Forelimb muscle (tissue), 1 donor: ENCODE data around the gene MMP20. TPM values are rescaled to one million over a fixed set of nuclear protein-coding genes. Genes with fewer than 3 reads are reported as not detected.

ENCODE experiments used
- DNase-seq: peaks from one replicate; pipeline ENCODE4 v3.0.0-alpha.2; 2013; ENCODE audit warnings: low read depth
- polyA plus RNA-seq: library from polyadenylated mRNA; unstranded; fragments of 120-200 nt; gene quantifications from one replicate; pipeline ENCODE4 v1.2.1, GENCODE V29; 2013; ENCODE audit not compliant: insufficient read length

The MMP20 gene
- polyA plus RNA-seq, 1 donor: not detected

- DNase-seq: no peak
These were observed 2.9 kb downstream of the MMP20 start for GRCh38 chr11:102622258-102622657.

- no peak for DNase-seq
These were observed 4.1 kb downstream of the MMP20 start for GRCh38 chr11:102620818-102621561.

GRCh38 chr11:102620179-102620578 lies 5.0 kb downstream of the MMP20 start:
- no peak for DNase-seq

DNA sequence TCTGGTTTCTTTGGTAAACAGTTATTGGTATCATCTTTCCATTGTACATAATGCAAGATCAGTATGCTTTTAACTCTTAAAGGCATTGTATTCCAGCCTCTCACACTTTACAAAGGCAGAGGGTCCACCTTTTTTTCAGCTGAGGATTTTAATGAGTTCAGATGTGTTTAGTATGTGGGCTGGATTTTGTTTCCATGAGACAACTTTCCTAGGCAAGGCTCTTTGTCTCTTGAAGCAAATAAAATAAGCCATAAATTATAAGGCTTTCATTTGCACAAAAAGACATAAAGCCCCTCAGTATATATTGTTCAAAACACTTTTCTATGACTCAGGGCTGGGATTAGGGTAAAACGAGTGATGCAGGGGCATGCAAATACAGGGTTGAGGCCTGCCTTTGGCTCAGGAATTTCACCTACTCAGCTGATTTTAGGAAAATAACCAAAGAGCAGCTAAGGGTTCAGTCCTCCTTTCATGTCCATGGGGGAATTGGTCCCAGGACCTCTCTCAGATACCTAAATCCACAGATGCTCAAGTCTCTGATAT lies 7.6 kb downstream of the MMP20 start:
- DNase-seq: no peak

GRCh38 chr11:102615894-102616432 lies 9.2 kb downstream of the MMP20 start:
- no peak for DNase-seq

DNA sequence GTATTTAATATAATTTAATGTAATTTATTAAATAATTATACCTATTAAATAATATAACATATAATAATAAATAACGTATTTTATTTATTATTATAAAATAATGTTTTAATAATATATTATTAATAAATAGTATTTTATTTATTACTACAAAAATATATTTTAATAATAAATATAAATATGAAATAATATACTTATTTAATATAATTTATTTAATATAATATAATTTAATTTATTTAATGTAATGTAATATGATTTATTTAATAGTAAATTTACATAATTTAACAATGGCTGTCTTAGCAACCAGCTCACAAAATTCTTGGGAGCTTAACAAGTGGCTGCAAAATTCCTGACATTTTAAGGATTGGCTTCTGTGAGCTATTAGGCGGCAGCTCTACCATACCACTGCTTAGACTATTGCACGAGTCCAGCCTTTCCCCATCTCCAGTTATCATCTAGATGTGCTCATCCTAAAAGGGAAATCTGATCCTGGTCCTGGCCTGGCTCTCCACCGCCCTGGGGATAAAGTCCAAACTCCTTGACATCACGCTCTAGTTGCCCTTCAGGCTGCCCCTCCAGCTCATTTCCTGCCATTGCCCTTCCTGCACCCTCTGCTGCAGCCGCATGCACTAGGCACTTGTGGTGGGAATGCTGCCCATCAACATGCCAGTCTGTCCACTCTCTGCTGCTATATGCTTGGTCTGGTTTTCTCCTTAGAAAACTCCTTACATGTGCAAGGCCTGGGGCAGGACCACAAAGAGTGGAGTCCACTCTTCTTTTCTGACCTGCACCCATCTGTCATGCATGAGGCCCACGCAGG lies 9.8 kb downstream of the MMP20 start:
- DNase-seq: no peak

DNA sequence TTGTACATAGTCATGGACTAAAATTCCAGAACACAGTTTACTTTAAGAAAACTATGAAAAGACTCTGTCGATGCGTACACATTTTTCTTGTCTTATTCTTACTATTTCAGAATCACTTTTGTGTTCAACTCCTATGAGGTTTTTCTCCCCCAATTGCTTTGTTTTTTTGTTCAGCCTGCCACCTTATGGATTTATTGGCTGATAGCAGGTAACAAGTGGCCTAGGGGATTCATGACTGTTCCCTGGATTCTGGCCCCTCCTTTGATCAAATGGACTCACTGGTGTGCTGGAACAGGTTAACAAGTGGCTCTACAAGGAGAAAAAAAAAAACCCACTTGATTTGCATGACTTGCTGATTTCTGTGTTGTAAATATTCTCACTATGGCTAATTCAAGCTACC lies 10.6 kb downstream of the MMP20 start:
- DNase-seq: no peak

DNA sequence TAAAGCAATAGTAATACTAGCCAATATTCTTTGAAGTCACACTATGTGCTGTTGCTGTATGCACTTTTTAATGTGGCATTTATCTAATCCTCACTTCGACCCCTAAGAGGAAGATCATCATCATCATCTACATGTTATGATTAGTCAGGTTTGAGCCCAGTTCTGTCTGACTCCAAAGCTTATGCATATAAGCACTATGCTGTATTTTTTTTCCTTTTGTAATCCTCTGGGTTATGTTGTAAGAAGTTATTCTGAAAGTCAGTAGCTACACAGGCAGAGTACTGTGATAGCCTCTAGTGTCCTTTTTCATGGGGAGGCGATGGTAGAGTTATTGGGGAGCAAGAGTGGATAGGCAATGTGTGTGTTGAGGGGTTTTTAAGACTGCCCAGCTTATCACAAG lies 11.1 kb downstream of the MMP20 start:
- DNase-seq: no peak

DNA sequence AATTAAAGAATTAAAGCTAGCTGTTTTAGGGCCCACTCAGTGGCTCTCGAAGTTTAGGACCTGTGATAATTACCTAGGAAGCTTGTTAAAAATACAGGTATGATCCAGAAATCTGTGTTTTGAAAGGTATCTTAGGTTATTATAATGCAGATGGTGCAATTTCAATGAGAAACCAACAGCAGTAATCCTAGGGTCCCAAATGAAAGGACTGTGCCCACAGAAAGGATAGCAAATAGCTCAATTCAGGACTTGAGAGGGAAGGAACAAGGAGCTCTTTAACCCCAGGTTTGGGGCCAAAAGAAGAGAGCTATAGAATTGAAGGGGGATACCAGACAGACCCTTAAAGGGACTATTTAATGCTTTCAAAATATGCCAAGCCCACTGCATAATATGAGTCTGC lies 11.7 kb downstream of the MMP20 start:
- no peak for DNase-seq

DNA sequence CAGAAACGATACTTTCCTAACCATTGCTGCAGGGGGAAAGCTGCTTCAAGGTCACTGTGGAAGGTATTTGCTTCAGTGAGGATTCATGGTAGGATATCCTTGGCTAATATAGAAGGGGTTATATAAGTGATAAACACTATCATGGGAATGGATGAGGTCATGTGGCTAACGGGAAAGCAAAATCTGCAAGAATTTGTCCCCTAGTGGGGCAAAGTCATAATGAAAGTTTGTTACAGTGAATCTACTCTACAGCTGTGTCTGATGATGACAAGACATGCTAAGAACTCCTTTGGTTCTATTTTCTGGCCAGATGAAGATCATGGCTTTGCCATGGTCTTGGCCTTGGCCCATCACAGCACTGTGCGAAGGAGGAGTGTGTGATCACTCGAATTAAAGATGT lies 13.8 kb downstream of the MMP20 start:
- no peak for DNase-seq

- no peak for DNase-seq
These were observed 14.9 kb downstream of the MMP20 start for GRCh38 chr11:102610200-102610599.

DNA sequence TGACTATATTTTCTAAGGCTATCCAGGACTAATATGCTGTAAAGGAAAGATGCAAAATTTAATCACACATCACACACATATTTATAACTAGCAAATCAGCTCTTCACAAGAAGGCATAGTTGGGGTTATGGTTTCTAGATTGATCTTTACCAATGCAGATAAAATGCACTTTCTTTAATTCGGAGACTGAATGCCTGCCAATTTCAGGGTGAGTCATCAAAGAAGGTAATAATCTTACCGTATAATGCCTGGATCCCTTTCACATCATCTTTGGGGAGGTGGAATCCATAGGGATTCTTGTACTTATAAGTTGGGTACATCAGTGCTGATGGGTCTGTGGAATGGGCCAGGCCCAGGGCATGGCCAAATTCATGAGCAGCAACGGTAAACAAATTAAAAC lies 16.4 kb downstream of the MMP20 start:
- no peak for DNase-seq

DNA sequence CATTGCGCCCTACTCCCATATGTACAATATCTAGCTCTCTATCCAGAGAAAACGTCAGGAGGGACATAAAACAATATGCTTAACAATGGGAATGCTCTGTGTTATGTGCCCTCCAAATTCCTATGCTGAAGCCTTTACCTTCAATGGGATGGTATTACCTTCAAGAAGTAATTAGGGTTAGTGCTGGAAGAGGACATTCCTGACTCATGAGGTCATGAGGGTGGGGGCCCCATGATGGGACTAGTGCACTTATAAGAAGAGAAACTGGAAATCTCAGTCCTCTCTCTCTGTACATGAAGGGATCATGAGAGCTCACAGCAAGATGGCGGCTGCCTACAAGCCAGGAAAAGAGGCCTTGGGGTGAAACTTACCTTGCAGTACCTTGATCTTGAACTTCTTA lies 20.3 kb downstream of the MMP20 start:
- DNase-seq: no peak

DNA sequence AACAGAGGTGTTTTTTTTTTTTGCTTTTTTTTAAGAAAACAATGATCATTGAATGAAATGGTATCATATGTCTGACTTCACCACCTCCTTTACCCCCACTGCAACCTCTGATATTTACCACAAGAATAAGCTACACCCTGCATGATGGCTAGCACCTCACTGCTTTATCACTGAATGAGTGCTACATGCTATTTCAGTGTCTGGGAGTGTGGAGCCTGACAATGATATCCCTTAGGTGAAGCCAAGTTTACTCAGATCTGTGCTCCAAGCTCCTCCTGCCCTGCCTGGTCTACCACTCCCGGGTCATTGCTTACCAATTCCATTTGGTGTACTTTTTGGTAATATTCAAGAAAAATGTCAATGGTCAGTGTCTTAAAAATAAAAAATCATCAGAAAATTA lies 21.1 kb downstream of the MMP20 start:
- no peak for DNase-seq

DNA sequence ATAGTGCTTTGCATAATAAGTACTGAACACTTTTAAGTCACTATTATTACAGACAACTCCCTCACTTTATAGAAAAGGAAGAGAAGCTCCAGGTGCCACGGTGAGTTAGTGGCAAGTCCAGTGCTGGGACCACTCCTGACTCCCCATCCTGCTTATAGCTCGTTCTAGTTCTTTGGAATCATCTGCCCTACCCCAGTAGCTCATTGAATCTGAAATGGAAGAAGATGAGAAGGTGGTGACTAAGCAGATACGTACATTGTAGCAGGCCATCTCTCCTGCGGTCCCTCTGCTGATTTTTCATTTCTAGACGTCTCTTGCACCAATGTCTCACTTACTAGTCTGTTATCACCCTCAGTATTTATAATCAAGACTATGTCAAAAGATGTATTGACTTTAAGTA lies 21.6 kb downstream of the MMP20 start:
- DNase-seq: no peak

DNA sequence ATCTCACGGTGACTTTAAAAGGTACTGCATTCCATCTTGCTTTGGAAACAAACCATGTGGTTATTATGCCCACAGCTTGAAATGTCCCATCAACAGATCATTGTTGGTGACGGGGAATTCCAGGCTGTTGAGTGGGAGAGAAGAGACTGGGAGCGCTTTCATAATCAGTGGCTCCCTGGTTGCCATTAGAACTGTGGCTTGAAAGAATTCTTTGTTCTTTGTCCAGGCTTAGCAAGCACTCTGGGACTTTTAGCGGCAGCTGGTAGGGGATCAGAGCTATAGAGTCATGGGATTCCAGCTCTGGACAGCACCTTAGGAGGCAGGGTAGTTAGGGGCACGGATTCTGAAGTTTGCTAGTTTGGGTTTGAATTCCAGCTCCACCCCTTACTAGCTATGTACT lies 22.0 kb downstream of the MMP20 start:
- DNase-seq: no peak

DNA sequence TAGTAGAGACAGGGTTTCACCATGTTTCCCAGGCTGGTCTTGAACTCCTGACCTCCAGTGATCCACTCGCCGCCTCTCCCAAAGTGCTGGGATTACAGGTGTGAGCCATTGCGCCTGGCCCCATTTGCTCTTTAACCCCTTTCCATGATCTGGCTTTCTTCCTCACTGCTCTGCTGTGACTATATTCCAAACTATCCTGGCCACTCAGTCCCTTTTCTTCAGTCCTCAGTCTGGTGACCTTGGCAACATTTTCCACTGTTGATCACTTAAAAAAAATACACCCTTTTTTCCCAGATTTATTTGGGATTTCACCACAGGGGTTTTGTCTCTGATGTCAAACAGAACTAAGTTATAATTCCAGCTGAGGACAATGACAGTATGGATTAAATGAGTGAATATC lies 24.5 kb downstream of the MMP20 start:
- DNase-seq: no peak

DNA sequence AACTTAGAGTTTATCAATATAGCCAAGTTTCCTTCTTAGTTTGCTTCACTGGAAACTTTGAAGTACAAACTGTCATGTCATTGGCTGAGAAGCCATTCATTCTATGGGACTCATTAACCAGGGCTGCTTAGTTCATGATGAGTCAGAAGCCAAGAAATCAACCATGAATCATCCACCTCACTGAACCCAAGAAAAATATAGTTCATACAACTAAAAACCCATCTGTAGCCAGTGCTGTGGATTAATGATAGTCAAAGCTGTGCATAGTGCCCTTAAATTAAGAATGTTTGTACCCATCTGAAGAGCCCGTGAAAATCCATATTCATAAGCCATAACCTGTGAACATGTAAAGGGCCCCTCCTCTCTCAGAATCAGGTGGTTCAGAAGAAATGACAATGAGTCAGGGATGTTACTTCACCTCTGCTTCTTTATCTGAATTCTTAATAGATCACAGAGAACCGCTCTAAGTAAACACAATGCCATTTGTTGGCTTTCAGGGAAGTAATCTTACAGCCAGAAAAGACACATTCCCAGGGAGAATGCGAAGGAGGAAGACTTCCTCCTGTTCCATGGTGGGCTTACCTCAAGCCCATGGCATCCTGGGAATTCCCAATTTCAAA lies 25.4 kb downstream of the MMP20 start:
- DNase-seq: no peak

GRCh38 chr11:102598272-102598671 lies 26.9 kb downstream of the MMP20 start:
- DNase-seq: no peak

- no peak for DNase-seq
These were observed 28.6 kb downstream of the MMP20 start for GRCh38 chr11:102596578-102596977.

DNA sequence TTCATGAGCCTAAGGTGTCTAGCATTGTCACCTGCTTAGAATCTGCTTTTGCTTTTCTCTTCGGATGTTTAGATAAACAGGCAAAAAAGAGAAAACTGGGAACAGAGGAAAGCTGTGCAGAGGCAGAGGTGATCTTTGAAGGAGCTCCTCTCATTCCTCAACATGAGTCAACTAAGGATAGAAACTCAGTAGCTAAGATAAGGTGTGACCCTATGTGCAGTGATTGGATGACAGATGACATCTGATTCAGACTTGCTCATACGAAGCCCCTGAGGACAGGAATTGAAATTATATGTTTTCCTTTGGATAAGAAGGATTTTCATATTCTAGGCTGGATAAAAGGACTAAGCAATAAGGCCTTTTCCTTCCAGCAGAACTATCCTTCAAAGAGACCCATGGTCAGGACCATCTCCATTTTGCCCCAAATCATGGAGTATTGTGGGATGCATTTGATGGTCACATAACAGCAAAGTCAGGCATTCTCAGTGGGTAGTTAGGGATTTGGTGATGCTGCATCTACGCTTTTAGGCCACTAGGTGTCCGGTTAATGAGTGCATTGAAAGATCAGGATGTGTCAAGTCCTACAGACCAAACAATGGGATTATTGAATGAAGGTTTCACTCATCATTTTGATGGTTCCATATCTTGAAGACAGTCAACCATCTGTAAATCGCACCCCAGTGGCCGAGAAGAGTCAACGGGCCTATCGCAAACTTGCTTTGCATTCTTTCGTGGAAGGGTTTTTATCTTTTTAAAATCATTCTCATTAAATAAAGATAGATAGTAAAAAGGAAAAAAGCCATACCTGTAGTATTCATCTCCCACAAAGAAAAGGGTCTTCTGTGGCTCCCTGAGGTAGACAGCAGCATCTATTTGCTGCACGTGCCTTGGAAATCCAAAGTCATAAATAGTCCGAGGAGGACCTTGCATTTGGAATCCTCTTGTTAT lies 32.2 kb downstream of the MMP20 start:
- no peak for DNase-seq
